BLaER1 treated with 17β-estradiol and CSF1 and Interleukin-3, amounts not matched to agents 10 nM and 100 nM (cell line): Measurements from ENCODE around the gene SCAP.

ENCODE experiments used
- H3K27ac ChIP-seq, 11 experiments: shearing (Covaris generic); formaldehyde crosslinking; 2 replicates each; pipeline ENCODE4 v1.8.1; 2022
- H3K27me3 ChIP-seq, 11 experiments: shearing (Covaris generic); formaldehyde crosslinking; 2 replicates each; pipeline ENCODE4 v1.8.1; 2022
- H3K36me3 ChIP-seq, 11 experiments: shearing (Covaris generic); formaldehyde crosslinking; 2 replicates each; pipeline ENCODE4 v1.8.1; 2022
- H3K4me1 ChIP-seq, 10 experiments: shearing (Covaris generic); formaldehyde crosslinking; 2 replicates each; pipeline ENCODE4 v1.8.1; 2022
- H3K4me2 ChIP-seq, 11 experiments: shearing (Covaris generic); formaldehyde crosslinking; 2 replicates each; pipeline ENCODE4 v1.8.1; 2022
- H3K4me3 ChIP-seq, 10 experiments: shearing (Covaris generic); formaldehyde crosslinking; 2 replicates each; pipeline ENCODE4 v1.8.1; 2022
- H3K9ac ChIP-seq, 11 experiments: shearing (Covaris generic); formaldehyde crosslinking; 2 replicates each; pipeline ENCODE4 v1.8.1; 2022
- H3K9me3 ChIP-seq, 11 experiments: shearing (Covaris generic); formaldehyde crosslinking; replicated peaks in 1 of 11; 2 replicates each; pipeline ENCODE4 v1.8.1; 2022
- H4K20me1 ChIP-seq, 11 experiments: shearing (Covaris generic); formaldehyde crosslinking; 2 replicates each; pipeline ENCODE4 v1.8.1; 2022
- Cebpa-rat ChIP-seq, 11 experiments: shearing (Covaris generic); IDR thresholded peaks; 2 replicates each; pipeline ENCODE4 v1.8.1; 2022

Gene SCAP

DNA sequence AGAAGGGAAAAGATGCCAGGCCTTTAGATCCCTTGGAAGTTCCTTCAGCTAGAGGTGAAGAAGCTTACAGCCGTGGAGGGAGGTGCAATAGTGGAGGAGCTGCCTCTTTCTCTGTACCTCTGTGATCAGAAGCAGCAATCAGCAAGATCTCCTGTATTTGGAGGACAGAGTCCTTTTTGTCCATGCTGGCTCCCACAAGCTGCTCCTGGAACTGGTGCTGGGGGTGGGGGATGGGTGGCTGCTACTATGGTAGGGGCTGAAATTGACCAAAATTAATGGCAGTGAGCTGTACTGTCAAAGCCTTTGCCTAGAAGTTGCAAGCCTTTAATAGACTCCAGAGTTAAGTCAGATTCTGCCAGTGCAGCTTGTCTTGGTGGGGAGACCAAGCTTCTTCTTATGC, 76.7 kb downstream of the SCAP start:
- Histone ChIP-seq H3K27ac (no peak overlapping the region), H3K4me1 (peaks cover 9 to 33% (median 21%) of the 10 kb centered on the region in 10 experiments; a peak in 18 of 20 replicates), H4K20me1 (peaks cover 48 to 98% (median 94%) of the 10 kb centered on the region in 11 experiments), H3K4me3 (no peak overlapping the region), H3K9ac (no peak overlapping the region), H3K4me2 (peak overlapping the region in 9 of 11 experiments; percentile 2 to 58 (median 40); a peak in 11 of 22 replicates), H3K27me3 (no peaks in the 10 kb centered on the region), H3K9me3 (no peaks in the 10 kb centered on the region), H3K36me3 (peaks cover 63 to 95% (median 88%) of the 10 kb centered on the region in 11 experiments)
- TF ChIP-seq Cebpa-rat (IDR thresholded peaks at IDR 0.05) = no peak

DNA sequence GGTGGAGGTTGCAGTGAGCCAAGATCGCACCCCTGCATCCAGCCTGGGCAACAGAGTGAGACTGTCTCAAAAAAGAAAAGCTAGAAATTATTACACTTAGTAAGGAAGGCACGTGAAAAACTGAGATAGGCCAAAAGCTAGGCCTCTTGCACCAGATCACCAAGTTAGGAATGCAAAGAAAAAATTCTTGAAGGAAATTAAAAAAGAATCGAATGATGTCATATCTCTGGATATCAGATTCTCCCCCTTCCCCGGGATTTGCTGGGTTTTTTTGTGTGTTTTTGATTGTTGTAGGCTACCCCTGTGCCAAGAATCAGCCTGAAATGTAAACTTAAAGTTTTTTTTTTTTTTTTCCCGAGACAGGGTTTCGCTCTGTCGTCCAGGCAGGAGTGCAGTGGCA, 77.5 kb downstream of the SCAP start:
- Histone ChIP-seq H3K36me3 (peaks cover 57 to 96% (median 82%) of the 10 kb centered on the region in 11 experiments), H3K4me1 (peaks cover 9 to 38% (median 21%) of the 10 kb centered on the region in 10 experiments; a peak in 18 of 20 replicates), H4K20me1 (peaks cover 49 to 97% (median 94%) of the 10 kb centered on the region in 11 experiments), H3K4me3 (no peak overlapping the region), H3K9me3 (no peaks in the 10 kb centered on the region), H3K27me3 (no peaks in the 10 kb centered on the region), H3K27ac (no peak overlapping the region), H3K9ac (no peak overlapping the region), H3K4me2 (no peak overlapping the region)
- TF ChIP-seq Cebpa-rat (IDR thresholded peaks at IDR 0.05) = no peak

DNA sequence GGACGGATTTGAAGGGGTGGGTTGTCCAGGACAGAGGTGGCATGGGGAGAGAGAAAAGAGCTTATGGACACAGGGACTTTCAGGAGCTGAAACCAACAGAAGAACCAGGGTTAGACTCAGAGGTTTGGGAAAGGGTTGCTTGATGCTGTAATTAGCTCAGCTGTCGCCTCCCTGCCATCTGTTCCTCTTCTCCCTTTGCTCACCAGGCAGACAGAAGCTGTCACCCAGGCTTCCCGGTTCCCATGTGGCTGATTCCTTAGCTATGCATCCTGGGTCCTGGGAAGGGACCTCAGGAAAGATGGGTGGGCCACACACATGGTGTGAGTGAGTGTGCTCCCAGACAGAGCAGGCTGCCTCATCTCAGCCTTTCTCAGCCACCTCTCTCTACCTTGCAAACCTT, 80.9 kb downstream of the SCAP start:
- Histone ChIP-seq H4K20me1 (peaks cover 63 to 100% (median 98%) of the 10 kb centered on the region in 11 experiments), H3K4me1 (peaks cover 10 to 32% (median 20%) of the 10 kb centered on the region in 10 experiments; a peak in 19 of 20 replicates), H3K4me2 (no peak overlapping the region), H3K36me3 (peaks cover 46 to 93% (median 70%) of the 10 kb centered on the region in 11 experiments), H3K27me3 (no peaks in the 10 kb centered on the region), H3K27ac (no peak overlapping the region), H3K9me3 (no peaks in the 10 kb centered on the region), H3K9ac (0 out of 22 replicates have a peak overlapping the region, but pooled peaks of 1 of the 11 experiments have one; percentile 20), H3K4me3 (no peak overlapping the region)
- TF ChIP-seq Cebpa-rat (IDR thresholded peaks at IDR 0.05) = no peak

DNA sequence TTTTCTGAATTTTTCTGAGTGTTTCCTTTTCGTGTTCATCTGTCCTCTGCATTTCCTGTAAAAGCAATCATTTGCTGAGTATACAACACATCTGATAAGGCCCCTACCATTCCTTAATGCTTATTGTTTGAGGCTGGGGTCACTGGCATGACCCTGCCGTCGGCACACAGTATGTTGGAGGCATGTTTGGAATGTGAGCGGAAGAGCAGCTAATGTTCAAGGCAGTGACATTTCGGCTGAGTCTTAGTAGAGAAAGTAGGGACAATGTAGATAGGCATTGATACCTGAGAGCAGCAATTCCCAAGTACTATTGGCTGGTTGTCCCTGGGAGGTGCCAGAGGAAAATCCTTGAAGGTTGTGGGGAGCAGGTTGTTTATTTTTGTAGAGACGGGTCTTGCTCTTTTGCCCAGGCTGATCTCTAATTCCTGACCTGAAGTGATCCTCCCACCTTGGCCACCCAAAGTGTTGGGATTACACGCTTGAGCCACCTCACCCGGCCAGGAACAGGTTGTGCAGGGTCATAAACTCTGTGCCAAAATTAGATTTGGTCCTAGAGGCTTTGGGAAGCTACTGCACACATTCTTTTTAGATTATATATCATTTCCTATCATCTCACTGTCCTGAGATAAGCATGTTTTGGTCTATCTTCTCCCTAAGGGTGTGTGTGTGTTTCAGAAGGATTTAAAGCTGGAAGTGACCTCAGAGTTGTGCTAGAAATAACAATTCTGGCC, 81.4 kb downstream of the SCAP start:
- Histone ChIP-seq H3K36me3 (peaks cover 40 to 90% (median 66%) of the 10 kb centered on the region in 11 experiments), H3K9me3 (no peaks in the 10 kb centered on the region), H4K20me1 (peaks cover 58 to 100% (median 98%) of the 10 kb centered on the region in 11 experiments), H3K4me2 (0 out of 22 replicates have a peak overlapping the region, but pooled peaks of 1 of the 11 experiments have one; percentile 6), H3K4me3 (no peak overlapping the region), H3K27me3 (no peaks in the 10 kb centered on the region), H3K9ac (0 out of 22 replicates have a peak overlapping the region, but pooled peaks of 1 of the 11 experiments have one; percentile 20), H3K4me1 (peaks cover 8 to 26% (median 15%) of the 10 kb centered on the region in 10 experiments; a peak in 19 of 20 replicates), H3K27ac (no peak overlapping the region)
- no peak for TF ChIP-seq Cebpa-rat (IDR thresholded peaks at IDR 0.05)

DNA sequence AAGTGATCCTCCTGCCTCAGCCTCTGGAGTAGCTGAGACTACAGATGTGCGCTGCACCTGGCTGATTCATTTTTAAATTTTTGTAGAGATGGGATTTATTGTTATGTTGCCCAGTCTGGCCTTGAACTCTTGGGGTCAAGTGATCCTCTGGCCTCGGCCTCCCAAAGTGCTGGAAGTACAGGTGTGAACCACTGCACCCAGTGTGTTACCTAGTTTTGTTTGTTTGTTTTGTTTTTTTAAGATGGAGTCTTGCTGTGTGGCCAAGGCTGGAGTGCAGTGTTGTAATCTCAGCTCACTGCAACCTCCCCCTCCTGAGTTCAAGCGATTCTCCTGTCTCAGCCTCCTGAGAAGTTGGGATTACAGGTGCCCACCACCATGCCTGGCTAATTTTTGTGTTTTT, 82.8 kb downstream of the SCAP start:
- H3K27ac ChIP-seq = no peak overlapping the region
- H3K36me3 ChIP-seq = peaks cover 42 to 90% (median 65%) of the 10 kb centered on the region in 11 experiments
- H3K4me1 ChIP-seq = peaks cover 8 to 20% (median 10%) of the 10 kb centered on the region in 10 experiments; a peak in 13 of 20 replicates
- peaks cover 51 to 100% (median 98%) of the 10 kb centered on the region in 11 experiments for H4K20me1 ChIP-seq
- H3K27me3 ChIP-seq = no peaks in the 10 kb centered on the region
- H3K4me2 ChIP-seq = no peak overlapping the region
- H3K4me3 ChIP-seq = no peak overlapping the region
- no peak for TF ChIP-seq Cebpa-rat (IDR thresholded peaks at IDR 0.05)
- H3K9ac ChIP-seq = no peak overlapping the region
- no peaks in the 10 kb centered on the region for H3K9me3 ChIP-seq

DNA sequence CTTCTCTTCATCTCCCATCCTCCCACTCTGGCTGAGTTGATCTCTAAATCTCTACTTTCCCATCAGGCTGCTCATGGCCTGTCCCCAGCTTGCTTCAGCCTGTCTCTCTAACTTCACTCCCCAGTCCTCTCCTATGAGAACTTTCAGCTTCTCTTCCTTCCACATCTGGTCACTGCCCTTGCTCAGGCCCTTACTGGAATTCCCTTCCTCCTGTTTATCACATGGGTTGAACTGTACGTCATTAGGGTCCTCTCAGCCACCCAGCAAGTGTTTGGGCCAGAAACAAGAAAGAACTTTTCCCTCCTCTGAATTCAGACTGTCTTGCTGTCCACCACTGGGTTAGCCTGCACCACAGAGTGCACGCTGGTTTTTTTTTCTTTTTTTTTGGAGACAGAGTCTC, 89.9 kb downstream of the SCAP start:
- peak overlapping the region in 1 of 11 experiments; percentile 5; a peak in 1 of 22 replicates for H3K4me2 ChIP-seq
- H3K27me3 ChIP-seq = no peaks in the 10 kb centered on the region
- no peak overlapping the region for H3K4me3 ChIP-seq
- H3K27ac ChIP-seq = no peak overlapping the region
- no peak for TF ChIP-seq Cebpa-rat (IDR thresholded peaks at IDR 0.05)
- peaks cover 56 to 98% (median 94%) of the 10 kb centered on the region in 11 experiments for H4K20me1 ChIP-seq
- H3K4me1 ChIP-seq = peaks cover 15 to 36% (median 28%) of the 10 kb centered on the region in 10 experiments
- H3K9me3 ChIP-seq = no peaks in the 10 kb centered on the region
- H3K9ac ChIP-seq = no peak overlapping the region
- peaks cover 28 to 73% (median 54%) of the 10 kb centered on the region in 11 experiments for H3K36me3 ChIP-seq

DNA sequence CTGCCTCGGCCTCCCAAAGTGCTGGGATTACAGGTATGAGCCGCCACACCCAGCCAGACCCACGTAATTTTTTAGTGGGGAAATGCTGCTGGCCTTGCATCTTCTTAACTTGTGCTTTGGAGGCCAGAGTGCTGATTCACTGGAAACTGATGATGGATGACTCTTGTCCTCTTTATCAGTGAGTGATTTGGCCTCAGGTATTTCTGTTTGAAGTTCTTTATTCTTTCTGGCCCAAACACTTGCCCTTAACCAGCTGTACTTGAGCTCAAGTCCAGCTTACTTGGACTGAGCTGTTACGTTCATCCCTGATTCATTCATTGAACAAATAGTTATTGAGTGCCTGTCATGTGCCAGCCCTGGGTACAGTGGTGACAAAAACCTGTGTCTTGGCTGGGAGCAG, 90.7 kb downstream of the SCAP start:
- Histone ChIP-seq H3K4me2 (no peak overlapping the region), H3K36me3 (peaks cover 28 to 65% (median 51%) of the 10 kb centered on the region in 11 experiments), H3K27me3 (no peaks in the 10 kb centered on the region), H3K9me3 (no peaks in the 10 kb centered on the region), H4K20me1 (peaks cover 54 to 90% (median 86%) of the 10 kb centered on the region in 11 experiments), H3K9ac (no peak overlapping the region), H3K4me3 (no peak overlapping the region), H3K27ac (no peak overlapping the region), H3K4me1 (peaks cover 15 to 36% (median 31%) of the 10 kb centered on the region in 10 experiments)
- TF ChIP-seq Cebpa-rat (IDR thresholded peaks at IDR 0.05) = no peak

DNA sequence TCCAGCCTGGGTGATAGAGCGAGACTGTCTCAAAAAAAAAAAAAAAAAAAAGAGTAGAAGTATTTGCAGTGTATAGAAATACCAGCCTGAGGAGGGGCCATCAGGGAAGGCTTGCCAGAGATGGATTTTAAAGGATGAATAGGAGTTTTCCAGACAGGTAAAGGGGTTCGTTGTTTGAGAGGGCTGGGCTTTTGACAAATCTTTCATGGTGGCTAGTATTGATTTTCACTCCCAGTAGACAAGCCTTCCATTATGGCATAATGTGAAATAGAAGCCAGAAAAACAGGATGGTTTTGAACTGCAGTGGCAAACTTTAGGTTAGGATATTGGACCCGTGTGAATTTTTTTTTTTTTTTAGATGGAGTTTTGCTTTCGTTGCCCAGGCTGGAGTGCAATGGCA, 91.3 kb downstream of the SCAP start:
- H3K27me3 ChIP-seq = no peaks in the 10 kb centered on the region
- no peak overlapping the region for H3K4me2 ChIP-seq
- peaks cover 21 to 41% (median 33%) of the 10 kb centered on the region in 10 experiments for H3K4me1 ChIP-seq
- peaks cover 28 to 64% (median 51%) of the 10 kb centered on the region in 11 experiments for H3K36me3 ChIP-seq
- no peaks in the 10 kb centered on the region for H3K9me3 ChIP-seq
- no peak overlapping the region for H3K4me3 ChIP-seq
- no peak for TF ChIP-seq Cebpa-rat (IDR thresholded peaks at IDR 0.05)
- peaks cover 52 to 84% (median 80%) of the 10 kb centered on the region in 11 experiments for H4K20me1 ChIP-seq
- H3K9ac ChIP-seq = no peak overlapping the region
- H3K27ac ChIP-seq = no peak overlapping the region
